Endothelial cell of umbilical vein (primary cell): ENCODE results near the gene AZU1. TPM values are rescaled to one million over a fixed set of nuclear protein-coding genes. Genes with fewer than 3 reads are reported as not detected.

Source experiments
- BruUV-seq: library from RNA; stranded (reverse); fragments of 400-500 nt; replicated peaks from 2 replicates; lab custom pipeline; 2021; lab: Mats Ljungman, UMichigan
- CTCF ChIA-PET: fragments of 300-600, 350-600 bp; sonication (Branson Sonifier 250); formaldehyde crosslinking; loops from one replicate; lab custom pipeline; 2021; ENCODE audit warnings: antibody characterized with exemption, inconsistent platforms; lab: Charles Lee
- POLR2A ChIA-PET: fragments of 300-600, 350-600 bp; sonication (Branson Sonifier 250); formaldehyde crosslinking; loops from one replicate; lab custom pipeline; 2021; ENCODE audit warnings: antibody characterized with exemption, inconsistent platforms; lab: Charles Lee
- DNase-seq: peaks from one replicate; pipeline ENCODE4 v3.0.0-alpha.2; 2011; ENCODE audit warnings: low read depth, low spot score
- FAIRE-seq: peaks from 2 replicates; lab custom pipeline; 2011; peaks lifted over from hg19 to GRCh38; lab: Jason Lieb, UNC
- H2AFZ ChIP-seq: 2 replicates; pipeline ENCODE4 v1.6.0; 2012; ENCODE audit warnings: low read depth, low read length, control low read depth, inconsistent platforms
- H3K27ac ChIP-seq: 2 replicates; pipeline ENCODE4 v1.5.1; 2011; ENCODE audit warnings: low read depth, mild to moderate bottlenecking, control low read depth, low read length, moderate library complexity; ENCODE audit not compliant: insufficient read depth
- H3K27me3 ChIP-seq, 2 experiments: 2 replicates each; pipeline versions ENCODE4 v1.6.0 to v1.6.1; 2011; ENCODE audit warnings: low read length in 2 of 2, mixed read lengths in 1 of 2; ENCODE audit not compliant: control insufficient read depth in 2 of 2, insufficient read depth in 2 of 2
- H3K36me3 ChIP-seq, 2 experiments: 2 replicates in 1 of 2; 3 replicates in 1 of 2; pipeline ENCODE4 v1.5.1; 2011; ENCODE audit warnings: low read length in 2 of 2, mild to moderate bottlenecking in 1 of 2, moderate library complexity in 1 of 2; ENCODE audit not compliant: control insufficient read depth in 2 of 2, insufficient read depth in 2 of 2; ENCODE audit errors: extremely low read depth in 1 of 2
- H3K4me1 ChIP-seq: 3 replicates; pipeline ENCODE4 v1.5.1; 2011; ENCODE audit warnings: mild to moderate bottlenecking, low read length; ENCODE audit not compliant: control insufficient read depth, insufficient read depth; ENCODE audit errors: extremely low read depth
- H3K4me2 ChIP-seq: 2 replicates; pipeline ENCODE4 v1.6.1; 2011; ENCODE audit warnings: low read length, control low read depth, mixed read lengths; ENCODE audit not compliant: insufficient read depth
- H3K4me3 ChIP-seq, 3 experiments: fragments of 200-600 bp in 1 of 3; sonication (generic), shearing (Covaris generic) in 1 of 3; replicated peaks in 1 of 3; 2 replicates each; pipeline ENCODE4 v1.5.1; 2011 to 2016; ENCODE audit warnings: control low read depth in 3 of 3, low read length in 3 of 3, mild to moderate bottlenecking in 2 of 3, inconsistent platforms in 1 of 3, low read depth in 1 of 3, moderate library complexity in 1 of 3; ENCODE audit not compliant: insufficient read depth in 1 of 3
- H3K79me2 ChIP-seq: 2 replicates; pipeline ENCODE4 v1.6.0; 2012; ENCODE audit warnings: low read length, inconsistent platforms; ENCODE audit not compliant: control insufficient read depth, insufficient read depth
- H3K9ac ChIP-seq: replicated peaks from 2 replicates; pipeline ENCODE3; 2011; ENCODE audit warnings: low read length, control low read depth; ENCODE audit not compliant: insufficient read depth; ENCODE audit errors: extremely low read depth
- H3K9me1 ChIP-seq: replicated peaks from 3 replicates; pipeline ENCODE4 v1.6.0; 2011; ENCODE audit warnings: mild to moderate bottlenecking, low read length; ENCODE audit not compliant: control insufficient read depth, insufficient read depth; ENCODE audit errors: extremely low read depth
- H3K9me3 ChIP-seq: replicated peaks from 2 replicates; pipeline ENCODE4 v1.5.1; 2012; ENCODE audit warnings: low read length, inconsistent platforms; ENCODE audit not compliant: control insufficient read depth, insufficient read depth
- H4K20me1 ChIP-seq: replicated peaks from 2 replicates; pipeline ENCODE3; 2011; ENCODE audit warnings: mild to moderate bottlenecking, low read length; ENCODE audit not compliant: control insufficient read depth, insufficient read depth; ENCODE audit errors: extremely low read depth
- EZH2 ChIP-seq: IDR thresholded peaks from 2 replicates; pipeline ENCODE4 v1.6.1; 2012; ENCODE audit warnings: borderline replicate concordance, low read depth, mild to moderate bottlenecking, moderate library complexity, low read length, inconsistent platforms; ENCODE audit not compliant: severe bottlenecking
- FOS ChIP-seq: IDR thresholded peaks from 2 replicates; pipeline ENCODE4 v1.6.1; 2011; ENCODE audit warnings: mild to moderate bottlenecking, low read length, moderate library complexity, borderline replicate concordance; ENCODE audit not compliant: insufficient read depth
- GATA2 ChIP-seq: IDR thresholded peaks from 2 replicates; pipeline ENCODE4 v1.7.0; 2011; ENCODE audit warnings: low read depth, mild to moderate bottlenecking, moderate library complexity, mixed read lengths, low read length; ENCODE audit not compliant: insufficient read length, insufficient read depth
- JUN ChIP-seq: IDR thresholded peaks from 2 replicates; pipeline ENCODE4 v1.6.1; 2011; ENCODE audit warnings: borderline replicate concordance, low read depth; ENCODE audit not compliant: insufficient read length, insufficient read depth
- MAX ChIP-seq: IDR thresholded peaks from 2 replicates; pipeline ENCODE4 v1.6.1; 2011; ENCODE audit not compliant: insufficient read depth, insufficient read length
- MYC ChIP-seq: IDR thresholded peaks from one replicate; pipeline ENCODE4 v1.6.1; 2011; ENCODE audit warnings: mild to moderate bottlenecking, low read depth, low read length
- POLR2A ChIP-seq: IDR thresholded peaks from 2 replicates; pipeline ENCODE4 v1.6.1; 2012; ENCODE audit warnings: low read depth, mild to moderate bottlenecking, control low read depth, low read length
- POLR2AphosphoS5 ChIP-seq: IDR thresholded peaks from 2 replicates; pipeline ENCODE4 v1.6.1; 2012; ENCODE audit warnings: low read depth, mild to moderate bottlenecking, control low read depth, low read length, moderate library complexity; ENCODE audit not compliant: insufficient read depth
- dilution Hi-C: fragments of 300-500 bp; cut with MboI; formaldehyde crosslinking; loops from one replicate; pipeline ENCODE4 v1.15.0; 2019; ENCODE audit warnings: low sequenced_read_pairs; ENCODE audit not compliant: extremely low pct_ligation_motif_present
- intact Hi-C: fragments of 100-400 bp; cut with micrococcal nuclease; formaldehyde crosslinking; loops from one replicate; pipeline ENCODE4 v1.10.0; 2022
- polyA plus RNA-seq, 4 experiments: library from polyadenylated mRNA; depleted of rRNA in 3 of 4; stranded (reverse) in 3 of 4; unstranded in 1 of 4; fragments of >200 nt; gene quantifications; 2 replicates each; pipeline versions ENCODE4 v1.2.1 to v1.2.3, GENCODE V29; 2011 to 2012; ENCODE audit warnings: missing spikeins in 1 of 4
- total RNA-seq: library from RNA; stranded (reverse); gene quantifications from 2 replicates; pipeline ENCODE4 v1.2.3, GENCODE V29; 2021
- TF ChIP-seq, protein P1 (sequence below), 2 donors: IDR thresholded peaks; 1 replicate in 1 of 2; 2 replicates in 1 of 2; pipeline ENCODE4 v1.5.1; 2011; ENCODE audit warnings: low read length in 2 of 2, mild to moderate bottlenecking in 2 of 2, moderate library complexity in 2 of 2, control low read depth in 1 of 2, inconsistent platforms in 1 of 2, low read depth in 1 of 2; ENCODE audit not compliant: insufficient read depth in 1 of 2; ENCODE audit errors: extremely low read depth in 1 of 2

The AZU1 gene
- total and polyA plus RNA-seq, 2 donors (not counting 3 experiments of a cell fraction or from before 2014, with no cell fraction given), result 0.12 TPM; not detected in 1

- Histone ChIP-seq H3K4me1 (peaks cover 9% of the 10 kb centered on the region), H3K36me3 (peaks cover 0 to 21% of the 10 kb centered on the region in 2 experiments), H4K20me1 (no peaks in the 10 kb centered on the region), H3K4me2 (no peak overlapping the region), H3K27ac (no peak overlapping the region), H3K79me2 (no peaks in the 10 kb centered on the region), H3K9me3 (no peaks in the 10 kb centered on the region), H3K27me3 (no peaks in the 10 kb centered on the region), H3K4me3 (no peak overlapping the region), H2AFZ (no peak overlapping the region), H3K9me1 (no peaks in the 10 kb centered on the region), H3K9ac (no peak overlapping the region)
- CTCF ChIA-PET, result interaction anchor here (1.2 to 2.0 kb wide), 2 partner anchors 10 to 16 kb away, joined by 4 to 7 read pairs; no protein-coding TSS in a partner anchor
- no peak for FAIRE-seq
- no peak for DNase-seq
- dilution Hi-C loops (no loop called here), intact Hi-C loops (no loop called here)
- BruUV-seq, result no TSS peak
- POLR2A ChIA-PET, result no interaction called here
- TF ChIP-seq GATA2 (no peak), MYC (no peak), POLR2AphosphoS5 (no peak), FOS (no peak), JUN (no peak), POLR2A (no peak), MAX (no peak), EZH2 (no peak)
- TF ChIP-seq, protein P1, sequence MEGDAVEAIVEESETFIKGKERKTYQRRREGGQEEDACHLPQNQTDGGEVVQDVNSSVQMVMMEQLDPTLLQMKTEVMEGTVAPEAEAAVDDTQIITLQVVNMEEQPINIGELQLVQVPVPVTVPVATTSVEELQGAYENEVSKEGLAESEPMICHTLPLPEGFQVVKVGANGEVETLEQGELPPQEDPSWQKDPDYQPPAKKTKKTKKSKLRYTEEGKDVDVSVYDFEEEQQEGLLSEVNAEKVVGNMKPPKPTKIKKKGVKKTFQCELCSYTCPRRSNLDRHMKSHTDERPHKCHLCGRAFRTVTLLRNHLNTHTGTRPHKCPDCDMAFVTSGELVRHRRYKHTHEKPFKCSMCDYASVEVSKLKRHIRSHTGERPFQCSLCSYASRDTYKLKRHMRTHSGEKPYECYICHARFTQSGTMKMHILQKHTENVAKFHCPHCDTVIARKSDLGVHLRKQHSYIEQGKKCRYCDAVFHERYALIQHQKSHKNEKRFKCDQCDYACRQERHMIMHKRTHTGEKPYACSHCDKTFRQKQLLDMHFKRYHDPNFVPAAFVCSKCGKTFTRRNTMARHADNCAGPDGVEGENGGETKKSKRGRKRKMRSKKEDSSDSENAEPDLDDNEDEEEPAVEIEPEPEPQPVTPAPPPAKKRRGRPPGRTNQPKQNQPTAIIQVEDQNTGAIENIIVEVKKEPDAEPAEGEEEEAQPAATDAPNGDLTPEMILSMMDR (IDR thresholded peaks at IDR 0.05; ENCODE audit: extremely low read depth in 1 of 2, insufficient read depth in 1 of 2, low read depth in 1 of 2, low read length in 2 of 2), result no peak
Measured at GRCh38 chr19:873084-873483, 45.4 kb downstream of the AZU1 start.
